Endothelial cell (in vitro differentiated cells): ENCODE results near the gene BMPR1B. TPM values are rescaled to one million over a fixed set of nuclear protein-coding genes. Genes with fewer than 3 reads are reported as not detected.

Experiments used
- DNase-seq: peaks from one replicate; pipeline ENCODE4 v3.0.0; 2021; ENCODE audit warnings: low spot score
- H3K27ac Mint-ChIP-seq: one replicate; pipeline ENCODE4 v1.8.0; 2021; ENCODE audit warnings: mixed read lengths, inconsistent platforms; ENCODE audit not compliant: unreplicated experiment
- H3K27me3 Mint-ChIP-seq: one replicate; pipeline ENCODE4 v1.8.0; 2021; ENCODE audit warnings: mild to moderate bottlenecking, moderate library complexity, mixed read lengths, inconsistent platforms; ENCODE audit not compliant: unreplicated experiment
- H3K36me3 Mint-ChIP-seq: one replicate; pipeline ENCODE4 v1.8.0; 2021; ENCODE audit warnings: mild to moderate bottlenecking, low read depth, mixed read lengths, inconsistent platforms; ENCODE audit not compliant: unreplicated experiment
- H3K4me1 Mint-ChIP-seq: one replicate; pipeline ENCODE4 v1.8.0; 2021; ENCODE audit warnings: mild to moderate bottlenecking, mixed read lengths, inconsistent platforms; ENCODE audit not compliant: unreplicated experiment
- H3K4me3 Mint-ChIP-seq: one replicate; pipeline ENCODE4 v1.8.0; 2021; ENCODE audit warnings: mild to moderate bottlenecking, mixed read lengths, inconsistent platforms; ENCODE audit not compliant: unreplicated experiment
- H3K9me3 Mint-ChIP-seq: one replicate; pipeline ENCODE4 v1.8.0; 2021; ENCODE audit warnings: mixed read lengths, inconsistent platforms; ENCODE audit not compliant: unreplicated experiment
- CTCF ChIP-seq: fragments of 200-600 bp; sonication (generic); IDR thresholded peaks from one replicate; pipeline ENCODE4 v1.5.0; 2021; ENCODE audit warnings: antibody characterized with exemption; ENCODE audit not compliant: unreplicated experiment
- total RNA-seq: library from RNA; stranded (reverse); fragmentation: NEBNext Ultra II Directional; extraction: Animal tissue kit (Norgen Biotek cat#: 25700); gene quantifications from one replicate; pipeline ENCODE4 v1.2.1, GENCODE V29; 2021; ENCODE audit not compliant: unreplicated experiment

BMPR1B gene
- total RNA-seq, 1 donor from 2014 or later, result 5.4 TPM

GRCh38 chr4:94913316-94913715, 155.6 kb downstream of the BMPR1B start:
- Mint-ChIP-seq H3K4me3 (no peak overlapping the region), H3K27ac (no peak overlapping the region), H3K36me3 (peaks cover 10% of the 10 kb centered on the region), H3K9me3 (no peaks in the 10 kb centered on the region), H3K4me1 (peaks cover 6% of the 10 kb centered on the region), H3K27me3 (no peaks in the 10 kb centered on the region)
- no peak for TF ChIP-seq CTCF
- DNase-seq, result no peak

DNA sequence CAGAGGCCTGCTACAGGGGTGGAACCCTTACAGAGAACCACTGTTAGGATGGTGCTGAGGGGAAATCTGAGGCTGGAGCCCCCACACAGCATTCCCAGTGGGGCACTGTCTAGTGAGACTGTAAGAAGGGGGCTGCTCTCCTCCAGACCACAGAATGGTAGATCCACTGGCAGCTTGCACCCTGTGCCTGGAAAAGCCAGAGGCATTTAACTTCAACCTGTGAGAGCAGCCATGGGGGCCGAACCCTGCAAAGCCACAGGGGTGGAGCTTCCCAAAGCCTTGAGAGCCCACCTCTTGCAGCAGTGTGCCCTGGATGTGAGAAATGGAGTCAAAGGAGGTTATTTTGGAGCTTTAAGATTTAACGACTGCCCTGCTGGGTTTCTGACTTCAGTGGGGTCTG, 159.4 kb downstream of the BMPR1B start:
- peaks cover 10% of the 10 kb centered on the region for H3K36me3 Mint-ChIP-seq

GRCh38 chr4:94918543-94918942, 160.8 kb downstream of the BMPR1B start:
- Mint-ChIP-seq H3K4me3 (no peak overlapping the region), H3K36me3 (peaks cover 10% of the 10 kb centered on the region), H3K27me3 (peaks cover 2% of the 10 kb centered on the region), H3K4me1 (peaks cover under 1% of the 10 kb centered on the region), H3K27ac (no peak overlapping the region), H3K9me3 (no peaks in the 10 kb centered on the region)
- TF ChIP-seq CTCF, result no peak
- no peak for DNase-seq

More for the DNA sequence above, 159.4 kb downstream of the BMPR1B start:
- H3K4me3 Mint-ChIP-seq, result no peak overlapping the region
- H3K27me3 Mint-ChIP-seq, result peaks cover 2% of the 10 kb centered on the region
- peaks cover 6% of the 10 kb centered on the region for H3K4me1 Mint-ChIP-seq
- no peak overlapping the region for H3K27ac Mint-ChIP-seq
- no peak for DNase-seq
- no peaks in the 10 kb centered on the region for H3K9me3 Mint-ChIP-seq
- no peak for TF ChIP-seq CTCF

GRCh38 chr4:94920369-94920768, 162.6 kb downstream of the BMPR1B start:
- TF ChIP-seq CTCF, result no peak
- no peak for DNase-seq
- H3K9me3 Mint-ChIP-seq, result no peaks in the 10 kb centered on the region
- no peak overlapping the region for H3K27ac Mint-ChIP-seq
- peaks cover 4% of the 10 kb centered on the region for H3K27me3 Mint-ChIP-seq
- H3K4me1 Mint-ChIP-seq, result no peaks in the 10 kb centered on the region
- H3K4me3 Mint-ChIP-seq, result no peak overlapping the region
- peaks cover 10% of the 10 kb centered on the region for H3K36me3 Mint-ChIP-seq

GRCh38 chr4:94924566-94924965, 166.8 kb downstream of the BMPR1B start:
- Mint-ChIP-seq H3K9me3 (no peaks in the 10 kb centered on the region), H3K36me3 (no peaks in the 10 kb centered on the region), H3K4me1 (peaks cover 1% of the 10 kb centered on the region), H3K27ac (no peak overlapping the region), H3K27me3 (peaks cover 2% of the 10 kb centered on the region), H3K4me3 (no peak overlapping the region)
- no peak for TF ChIP-seq CTCF
- DNase-seq, result no peak
